T-cell (primary cell): ENCODE data around the gene SLC66A1. TPM values are rescaled to one million over a fixed set of nuclear protein-coding genes. Genes with fewer than 3 reads are reported as not detected.

Experiments used
- ATAC-seq, 4 experiments: fragments of 200-7000 bp in 3 of 4; fragments of 150-1000 bp in 1 of 4; cut with Tn5 transposase; replicated peaks in 1 of 4; 1 replicate in 3 of 4; 2 replicates in 1 of 4; pipeline ENCODE4 v1.10.0; 2021; ENCODE audit warnings: moderate library complexity in 3 of 4, mild to moderate bottlenecking in 2 of 4, moderate number of reproducible peaks in 1 of 4
- CTCF ChIA-PET, 2 donors: fragments of 300-600 bp; sonication (Branson Sonifier 250); formaldehyde crosslinking; loops; one replicate each; lab custom pipeline; 2022; ENCODE audit warnings: antibody characterized with exemption in 2 of 2; lab: Charles Lee
- POLR2A ChIA-PET, 2 donors: fragments of 300-600 bp; sonication (Branson Sonifier 250); formaldehyde crosslinking; loops; one replicate each; lab custom pipeline; 2022; ENCODE audit warnings: antibody characterized with exemption in 2 of 2; lab: Charles Lee
- DNase-seq, 35 experiments: peaks; one replicate each; pipeline versions ENCODE4 v3.0.0 to v3.0.0-alpha.2; 2013 to 2023
- H3K27ac ChIP-seq: one replicate; pipeline ENCODE4 v1.5.1; 2013; ENCODE audit warnings: low read length
- H3K27me3 ChIP-seq, 2 experiments: replicated peaks in 1 of 2; 1 replicate in 1 of 2; 2 replicates in 1 of 2; pipeline versions ENCODE4 v1.6.1 to v1.7.0; 2013; ENCODE audit warnings: low read length in 1 of 2, mixed read lengths in 1 of 2; ENCODE audit not compliant: control insufficient read depth in 2 of 2, insufficient read depth in 2 of 2; ENCODE audit errors: extremely low read depth in 1 of 2
- H3K36me3 ChIP-seq, 2 donors: 1 replicate in 1 of 2; 2 replicates in 1 of 2; pipeline versions ENCODE4 v1.6.1 to v1.7.0; 2013; ENCODE audit warnings: low read length in 1 of 2; ENCODE audit not compliant: control insufficient read depth in 2 of 2, insufficient read depth in 1 of 2; ENCODE audit errors: extremely low read depth in 1 of 2
- H3K4me1 ChIP-seq, 2 experiments: 1 replicate in 1 of 2; 2 replicates in 1 of 2; pipeline versions ENCODE4 v1.6.1 to v1.7.0; 2013; ENCODE audit warnings: low read length in 2 of 2, mixed read lengths in 1 of 2; ENCODE audit not compliant: insufficient read depth in 2 of 2, control insufficient read depth in 1 of 2; ENCODE audit errors: extremely low read depth in 1 of 2
- H3K4me3 ChIP-seq, 2 donors: 1 replicate in 1 of 2; 2 replicates in 1 of 2; pipeline versions ENCODE4 v1.5.1 to v1.7.0; 2013; ENCODE audit warnings: mild to moderate bottlenecking in 2 of 2, low read length in 1 of 2, moderate library complexity in 1 of 2; ENCODE audit not compliant: control insufficient read depth in 1 of 2; ENCODE audit errors: extremely low read depth in 1 of 2
- H3K9me3 ChIP-seq: 2 replicates; pipeline ENCODE4 v1.7.0; 2013
- H3K27ac Mint-ChIP-seq, 2 donors: one replicate each; pipeline ENCODE4 v1.8.0; 2020 to 2021; ENCODE audit warnings: mild to moderate bottlenecking in 2 of 2, mixed read lengths in 2 of 2
- H3K27me3 Mint-ChIP-seq, 2 donors: one replicate each; pipeline ENCODE4 v1.8.0; 2021 to 2022; ENCODE audit warnings: mixed read lengths in 2 of 2
- H3K36me3 Mint-ChIP-seq: one replicate; pipeline ENCODE4 v1.8.0; 2021; ENCODE audit warnings: mixed read lengths
- H3K4me1 Mint-ChIP-seq, 3 donors: one replicate each; pipeline ENCODE4 v1.8.0; 2020 to 2022; ENCODE audit warnings: mixed read lengths in 3 of 3, mild to moderate bottlenecking in 1 of 3
- H3K4me3 Mint-ChIP-seq, 3 donors: one replicate each; pipeline ENCODE4 v1.8.0; 2020 to 2022; ENCODE audit warnings: mild to moderate bottlenecking in 3 of 3, mixed read lengths in 3 of 3, moderate library complexity in 3 of 3
- H3K9me3 Mint-ChIP-seq, 3 donors: one replicate each; pipeline ENCODE4 v1.8.0; 2020 to 2022; ENCODE audit warnings: mixed read lengths in 3 of 3
- WGBS: methylation state at CpG from one replicate; pipeline ENCODE4 v1.1.5; 2013; ENCODE audit warnings: missing lambda C conversion rate; ENCODE audit not compliant: insufficient coverage; 5-methylcytosine and 5-hydroxymethylcytosine counted together
- total RNA-seq, 35 experiments: library from RNA in 6 of 35; stranded (reverse) in 6 of 35; fragments of 120-200 nt in 1 of 35; gene quantifications; one replicate each; pipeline versions ENCODE4 v1.2.1 to v1.2.4 and lab custom pipeline; 2013 to 2026

The SLC66A1 gene
- total RNA-seq, 5 donors from 2014 or later (not counting 1 experiment from before 2014, with no cell fraction given) = 3.5 to 8.1 (median 7.1) TPM

DNA sequence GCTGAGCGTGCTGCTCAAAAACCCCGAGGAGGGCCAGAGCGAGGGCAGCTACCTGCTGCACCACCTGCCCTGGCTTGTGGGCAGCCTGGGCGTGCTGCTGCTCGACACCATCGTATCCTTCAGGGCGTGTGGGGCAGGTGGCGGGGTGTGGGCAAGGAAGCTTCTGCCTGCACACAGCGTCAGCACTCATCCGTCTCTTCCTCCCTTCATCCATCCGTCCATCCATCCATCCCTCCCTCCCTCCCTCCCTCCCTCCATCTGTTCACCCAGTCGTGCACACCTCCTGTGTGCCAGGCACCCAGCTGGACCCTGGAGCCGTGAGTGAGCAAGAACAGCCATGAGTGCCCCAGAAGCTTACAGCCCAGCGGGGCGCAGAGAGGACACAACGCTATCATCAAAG is 15.2 kb downstream of the SLC66A1 start:
- POLR2A ChIA-PET = no interaction called here
- Histone ChIP-seq H3K27ac (no peak overlapping the region), H3K9me3 (no peaks in the 10 kb centered on the region), H3K4me1 (no peaks in the 10 kb centered on the region), H3K36me3 (peaks cover 9 to 11% of the 10 kb centered on the region in 2 donors), H3K27me3 (no peaks in the 10 kb centered on the region), H3K4me3 (no peak overlapping the region)
- H3K9me3 Mint-ChIP-seq = no peaks in the 10 kb centered on the region
- CTCF ChIA-PET = no interaction called here
- H3K4me3 Mint-ChIP-seq = no peak overlapping the region
- no peak overlapping the region for H3K27ac Mint-ChIP-seq
- DNase-seq = no peak
- WGBS = 97% methylated on average over 8 of the region's 16 CpGs
- H3K4me1 Mint-ChIP-seq = peaks cover 0 to 5% (median 0%) of the 10 kb centered on the region in 3 donors
- H3K36me3 Mint-ChIP-seq = peaks cover 13% of the 10 kb centered on the region
- no peak for ATAC-seq
- no peaks in the 10 kb centered on the region for H3K27me3 Mint-ChIP-seq

DNA sequence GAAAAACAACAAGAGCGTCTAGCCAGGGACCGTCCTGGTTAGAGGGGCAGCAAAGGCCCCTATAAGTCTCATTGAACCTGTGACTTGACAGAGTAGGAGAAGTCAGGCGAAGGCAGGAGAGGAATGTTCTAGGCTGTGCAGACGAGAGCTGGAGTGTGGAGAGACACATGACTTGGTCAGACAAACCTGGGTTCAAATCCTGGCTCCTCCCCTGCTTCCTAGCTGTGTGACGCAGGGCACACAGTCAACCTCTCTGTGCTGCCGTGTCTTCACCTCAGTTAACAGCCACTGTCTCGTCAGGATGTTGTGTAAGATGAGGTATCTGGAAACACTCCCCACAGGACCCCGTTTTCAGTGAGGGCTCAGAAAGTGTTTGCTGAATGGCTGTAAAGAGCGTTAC is 15.6 kb downstream of the SLC66A1 start:
- Histone ChIP-seq H3K27me3 (no peaks in the 10 kb centered on the region), H3K4me1 (no peaks in the 10 kb centered on the region), H3K36me3 (peaks cover 7 to 9% of the 10 kb centered on the region in 2 donors), H3K4me3 (no peak overlapping the region), H3K27ac (no peak overlapping the region), H3K9me3 (no peaks in the 10 kb centered on the region)
- Mint-ChIP-seq H3K4me3 (no peak overlapping the region), H3K9me3 (no peaks in the 10 kb centered on the region), H3K36me3 (peaks cover 11% of the 10 kb centered on the region), H3K27ac (no peak overlapping the region), H3K4me1 (peaks cover 0 to 5% (median 0%) of the 10 kb centered on the region in 3 donors), H3K27me3 (no peaks in the 10 kb centered on the region)
- 89% methylated on average over 5 of the region's 9 CpGs for WGBS
- DNase-seq = no peak
- CTCF ChIA-PET = no interaction called here
- no peak for ATAC-seq
- POLR2A ChIA-PET = no interaction called here

- H3K4me1 Mint-ChIP-seq = peaks cover 0 to 5% (median 0%) of the 10 kb centered on the region in 3 donors
- H3K27me3 ChIP-seq = no peaks in the 10 kb centered on the region
- no peak overlapping the region for H3K4me3 ChIP-seq
- POLR2A ChIA-PET = no interaction called here
- CTCF ChIA-PET = no interaction called here
- H3K27ac Mint-ChIP-seq = no peak overlapping the region
- ATAC-seq (no peak), DNase-seq (no peak)
- no peaks in the 10 kb centered on the region for H3K9me3 ChIP-seq
- H3K27me3 Mint-ChIP-seq = no peaks in the 10 kb centered on the region
- peaks cover 11% of the 10 kb centered on the region for H3K36me3 Mint-ChIP-seq
- H3K27ac ChIP-seq = no peak overlapping the region
- H3K36me3 ChIP-seq = peaks cover 7 to 9% of the 10 kb centered on the region in 2 donors
- no peaks in the 10 kb centered on the region for H3K4me1 ChIP-seq
- no peaks in the 10 kb centered on the region for H3K9me3 Mint-ChIP-seq
- H3K4me3 Mint-ChIP-seq = no peak overlapping the region
- 97% methylated on average over 13 of the region's 18 CpGs for WGBS
These were observed 16.4 kb downstream of the SLC66A1 start for GRCh38 chr1:19328486-19328885.

GRCh38 chr1:19329188-19329587 is 17.1 kb downstream of the SLC66A1 start:
- H3K27me3 Mint-ChIP-seq = no peaks in the 10 kb centered on the region
- no peaks in the 10 kb centered on the region for H3K4me1 ChIP-seq
- no peak for ATAC-seq
- no peak overlapping the region for H3K27ac Mint-ChIP-seq
- H3K4me3 Mint-ChIP-seq = no peak overlapping the region
- no peaks in the 10 kb centered on the region for H3K9me3 ChIP-seq
- DNase-seq = no peak
- no peaks in the 10 kb centered on the region for H3K27me3 ChIP-seq
- no peaks in the 10 kb centered on the region for H3K9me3 Mint-ChIP-seq
- POLR2A ChIA-PET = no interaction called here
- H3K4me1 Mint-ChIP-seq = peaks cover 0 to 5% (median 0%) of the 10 kb centered on the region in 3 donors
- no peak overlapping the region for H3K4me3 ChIP-seq
- CTCF ChIA-PET = interaction anchor here in 1 of 2 donors (0.5 kb wide), 1 partner anchor 54 kb away, joined by 3 read pairs; no protein-coding TSS in a partner anchor
- H3K36me3 ChIP-seq = peaks cover 7 to 9% of the 10 kb centered on the region in 2 donors
- 90% methylated on average over 12 of the region's 13 CpGs for WGBS
- H3K27ac ChIP-seq = no peak overlapping the region
- H3K36me3 Mint-ChIP-seq = peaks cover 11% of the 10 kb centered on the region

- Mint-ChIP-seq H3K9me3 (no peaks in the 10 kb centered on the region), H3K4me1 (peaks cover 0 to 5% (median 0%) of the 10 kb centered on the region in 3 donors), H3K36me3 (peaks cover 11% of the 10 kb centered on the region), H3K4me3 (no peak overlapping the region), H3K27me3 (no peaks in the 10 kb centered on the region), H3K27ac (no peak overlapping the region)
- DNase-seq (no peak), ATAC-seq (no peak)
- 90% methylated on average over 3 of the region's 5 CpGs for WGBS
- no peak overlapping the region for H3K4me3 ChIP-seq
- H3K9me3 ChIP-seq = no peaks in the 10 kb centered on the region
- POLR2A ChIA-PET = no interaction called here
- CTCF ChIA-PET = interaction anchor here in 1 of 2 donors (0.5 kb wide), 1 partner anchor 55 kb away, joined by 3 read pairs; no protein-coding TSS in a partner anchor
- no peak overlapping the region for H3K27ac ChIP-seq
- peaks cover 7 to 9% of the 10 kb centered on the region in 2 donors for H3K36me3 ChIP-seq
- no peaks in the 10 kb centered on the region for H3K4me1 ChIP-seq
- H3K27me3 ChIP-seq = no peaks in the 10 kb centered on the region
These were observed 17.5 kb downstream of the SLC66A1 start for GRCh38 chr1:19329611-19330010.

- Histone ChIP-seq H3K27me3 (no peaks in the 10 kb centered on the region), H3K4me3 (no peak overlapping the region), H3K27ac (no peak overlapping the region), H3K4me1 (no peaks in the 10 kb centered on the region), H3K36me3 (no peaks in the 10 kb centered on the region), H3K9me3 (no peaks in the 10 kb centered on the region)
- POLR2A ChIA-PET = no interaction called here
- no peak for DNase-seq
- no peaks in the 10 kb centered on the region for H3K27me3 Mint-ChIP-seq
- CTCF ChIA-PET = no interaction called here
- peaks cover 0 to 5% (median 0%) of the 10 kb centered on the region in 3 donors for H3K4me1 Mint-ChIP-seq
- no peak overlapping the region for H3K4me3 Mint-ChIP-seq
- WGBS = 66% methylated on average over 4 of the region's 14 CpGs
- no peak overlapping the region for H3K27ac Mint-ChIP-seq
- H3K9me3 Mint-ChIP-seq = no peaks in the 10 kb centered on the region
- no peak for ATAC-seq
- H3K36me3 Mint-ChIP-seq = peaks cover 11% of the 10 kb centered on the region
These were observed 18.5 kb downstream of the SLC66A1 start for GRCh38 chr1:19330449-19331135.
